ENCODE measurements around the gene LRMDA. TPM values are rescaled to one million over a fixed set of nuclear protein-coding genes. Genes with fewer than 3 reads are reported as not detected.

LRMDA gene
- total and polyA plus RNA-seq, 10 of the 15 experiments (the other 5 are each of a cell fraction or from before 2014, with no cell fraction given): 0.07 to 0.54 (median 0.29) TPM; not detected in 4

DNA sequence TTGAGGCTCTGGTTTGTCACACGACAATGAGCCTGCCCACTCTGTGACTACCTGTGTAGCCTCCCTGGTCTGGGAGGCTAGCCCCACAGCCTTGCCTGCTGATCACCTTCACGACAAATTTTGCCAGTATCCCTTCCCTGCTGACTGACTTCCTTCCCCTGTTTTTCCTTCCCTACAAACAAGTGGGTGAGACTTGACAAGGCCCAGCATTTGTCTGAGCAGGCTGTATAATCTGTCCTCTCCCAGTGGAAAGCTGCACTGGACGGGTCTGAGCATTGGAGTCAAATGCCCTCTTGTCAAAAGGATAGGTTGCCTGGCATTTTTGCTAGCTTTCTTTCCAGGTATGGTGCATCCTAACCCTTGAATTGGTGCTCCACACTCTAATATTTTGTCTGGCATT lies 1117.7 kb downstream of the LRMDA start:
- intact Hi-C loops (cut with micrococcal nuclease; ENCODE audit: unreplicated experiment): loop anchor here (5.0 to 10.0 kb wide), 3 partner anchors 244 to 563 kb away; no protein-coding TSS in a partner anchor
- Histone ChIP-seq H3K9me3 (replicated peaks; ENCODE audit: control insufficient read depth, insufficient read depth, low read length) (no peaks in the 10 kb centered on the region), H3K27me3 (replicated peaks in 1 of 2; ENCODE audit: control insufficient read depth in 2 of 2, insufficient read depth in 2 of 2, low read length in 1 of 2) (no peaks in the 10 kb centered on the region), H3K4me2 (ENCODE audit: control insufficient read depth, insufficient read depth) (no peak overlapping the region), H3K27ac (ENCODE audit: control insufficient read depth, insufficient read depth) (no peak overlapping the region), H4K20me1 (ENCODE audit: control insufficient read depth, insufficient read depth) (no peaks in the 10 kb centered on the region), H3K4me3 (no peak overlapping the region), H2AFZ (ENCODE audit: control insufficient read depth, low read depth, low read length) (no peak overlapping the region), H3K36me3 (ENCODE audit: control insufficient read depth in 2 of 2, insufficient read depth in 2 of 2, low read length in 1 of 2) (no peaks in the 10 kb centered on the region), H3K79me2 (ENCODE audit: control insufficient read depth, insufficient read depth, low read length) (no peaks in the 10 kb centered on the region), H3K9ac (ENCODE audit: control insufficient read depth, insufficient read depth, low read length) (no peak overlapping the region), H3K4me1 (ENCODE audit: control insufficient read depth, insufficient read depth, low read length) (no peaks in the 10 kb centered on the region)
- ChIA-PET RAD21 (ENCODE audit: unreplicated experiment) (no interaction called here), SMC1A (ENCODE audit: uncharacterized antibody, unreplicated experiment) (interaction anchor here (1.0 kb wide), 1 partner anchor 10 kb away, joined by 3 read pairs; no protein-coding TSS in a partner anchor), CTCF (interaction anchor here (1.0 to 1.5 kb wide), 2 partner anchors 10 to 436 kb away, joined by 3 to 4 read pairs; no protein-coding TSS in a partner anchor), POLR2A (no interaction called here)
- no TSS peak for BruUV-seq (replicated peaks)
- 2% methylated on average over 3 of the region's 3 CpGs for WGBS (ENCODE audit: insufficient coverage, insufficient replicate concordance, low lambda C conversion rate, missing lambda C conversion rate)
- FAIRE-seq: no peak
- ATAC-seq: no peak
- DNase-seq (ENCODE audit: low read depth, low spot score): no peak
- in situ Hi-C loops (cut with MboI): loop anchor here (5.0 to 25.0 kb wide), 2 partner anchors 433 to 1162 kb away; no protein-coding TSS in a partner anchor
- TF ChIP-seq KAT2A (conservative IDR thresholded peaks at IDR 0.05; ENCODE audit: control insufficient read depth, low read depth, low read length) (no peak), FOXK2 (IDR thresholded peaks at IDR 0.05) (no peak), RELA (IDR thresholded peaks at IDR 0.05; ENCODE audit: borderline replicate concordance, partially characterized antibody) (no peak), TBL1XR1 (IDR thresholded peaks at IDR 0.05; ENCODE audit: low read depth, low read length) (no peak), SUPT20H (IDR thresholded peaks at IDR 0.05; ENCODE audit: borderline replicate concordance, control insufficient read depth, low read depth, low read length) (no peak), SIX5 (IDR thresholded peaks at IDR 0.05; ENCODE audit: low read depth, low read length, severe bottlenecking) (no peak), MYC (IDR thresholded peaks at IDR 0.05; ENCODE audit: insufficient read depth, insufficient read length, insufficient replicate concordance, low read length, severe bottlenecking) (no peak), REST (IDR thresholded peaks at IDR 0.05; ENCODE audit: low read depth, low read length) (no peak), POLR2AphosphoS5 (IDR thresholded peaks at IDR 0.05; ENCODE audit: low read length) (no peak), SRF (IDR thresholded peaks at IDR 0.05; ENCODE audit: low read depth in 2 of 2, low read length in 2 of 2) (no peak), ETV6 (conservative IDR thresholded peaks at IDR 0.05 in 1 of 2, IDR thresholded peaks at IDR 0.05 in 1 of 2; ENCODE audit: borderline replicate concordance in 1 of 2, low read depth in 1 of 2) (no peak), RAD21 (IDR thresholded peaks at IDR 0.05; ENCODE audit: insufficient read depth, low read depth, low read length) (no peak), ATF7 (IDR thresholded peaks at IDR 0.05; ENCODE audit: low read depth) (no peak), ZNF622 (IDR thresholded peaks at IDR 0.05) (no peak), RUNX3 (IDR thresholded peaks at IDR 0.05; ENCODE audit: low read length) (no peak), PAX8 (IDR thresholded peaks at IDR 0.05) (no peak), SPI1 (IDR thresholded peaks at IDR 0.05; ENCODE audit: borderline replicate concordance, insufficient read depth, low read depth, low read length) (no peak), BACH1 (IDR thresholded peaks at IDR 0.05; ENCODE audit: borderline replicate concordance) (no peak)
- TF ChIP-seq, protein P1, sequence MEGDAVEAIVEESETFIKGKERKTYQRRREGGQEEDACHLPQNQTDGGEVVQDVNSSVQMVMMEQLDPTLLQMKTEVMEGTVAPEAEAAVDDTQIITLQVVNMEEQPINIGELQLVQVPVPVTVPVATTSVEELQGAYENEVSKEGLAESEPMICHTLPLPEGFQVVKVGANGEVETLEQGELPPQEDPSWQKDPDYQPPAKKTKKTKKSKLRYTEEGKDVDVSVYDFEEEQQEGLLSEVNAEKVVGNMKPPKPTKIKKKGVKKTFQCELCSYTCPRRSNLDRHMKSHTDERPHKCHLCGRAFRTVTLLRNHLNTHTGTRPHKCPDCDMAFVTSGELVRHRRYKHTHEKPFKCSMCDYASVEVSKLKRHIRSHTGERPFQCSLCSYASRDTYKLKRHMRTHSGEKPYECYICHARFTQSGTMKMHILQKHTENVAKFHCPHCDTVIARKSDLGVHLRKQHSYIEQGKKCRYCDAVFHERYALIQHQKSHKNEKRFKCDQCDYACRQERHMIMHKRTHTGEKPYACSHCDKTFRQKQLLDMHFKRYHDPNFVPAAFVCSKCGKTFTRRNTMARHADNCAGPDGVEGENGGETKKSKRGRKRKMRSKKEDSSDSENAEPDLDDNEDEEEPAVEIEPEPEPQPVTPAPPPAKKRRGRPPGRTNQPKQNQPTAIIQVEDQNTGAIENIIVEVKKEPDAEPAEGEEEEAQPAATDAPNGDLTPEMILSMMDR (IDR thresholded peaks at IDR 0.05 in 2 of 3, conservative IDR thresholded peaks at IDR 0.05 in 1 of 3; ENCODE audit: control insufficient read depth in 2 of 3, extremely low read depth in 1 of 3, insufficient read depth in 1 of 3, low read depth in 3 of 3, low read length in 3 of 3): no peak

Data from GM12878 (cell line).